Uterus (tissue), 2 donors: ENCODE measurements around the gene LRP8.

ENCODE experiments used
- POLR2A ChIP-seq, 2 donors: fragments of 450-650 bp; IDR thresholded peaks; one replicate each; pipeline ENCODE4 v1.6.1; 2016; ENCODE audit warnings: antibody characterized with exemption in 2 of 2, mild to moderate bottlenecking in 1 of 2, moderate library complexity in 1 of 2
- TF ChIP-seq, protein P1 (sequence below), 4 experiments: fragments of 200-600 bp in 2 of 4; fragments of 450-650 bp in 2 of 4; sonication (generic) in 2 of 4; IDR thresholded peaks; one replicate each; pipeline ENCODE4 v1.5.1; 2016 to 2019; ENCODE audit warnings: antibody characterized with exemption in 4 of 4, mild to moderate bottlenecking in 2 of 4, moderate library complexity in 1 of 4

DNA sequence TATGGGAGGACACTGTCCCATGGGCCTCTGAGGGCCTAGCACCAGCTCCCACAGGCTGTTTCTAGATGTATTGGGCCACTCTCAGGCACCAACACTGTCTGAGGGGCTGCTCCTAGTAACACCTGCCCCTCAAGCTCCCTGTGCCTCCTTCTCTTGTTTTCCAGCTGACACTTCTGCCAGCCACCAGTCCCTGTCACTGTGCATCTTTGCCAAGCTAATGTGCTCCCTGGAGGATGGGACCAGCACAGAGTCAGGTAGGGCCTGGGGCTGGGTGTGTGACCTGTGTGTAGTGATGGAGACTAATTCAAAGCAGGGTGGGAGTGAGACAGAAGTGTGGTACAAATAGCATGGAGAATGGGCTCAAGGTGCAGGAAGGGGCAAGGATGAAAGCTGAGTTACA lies 60.1 kb downstream of the LRP8 start:
- TF ChIP-seq, protein P1, sequence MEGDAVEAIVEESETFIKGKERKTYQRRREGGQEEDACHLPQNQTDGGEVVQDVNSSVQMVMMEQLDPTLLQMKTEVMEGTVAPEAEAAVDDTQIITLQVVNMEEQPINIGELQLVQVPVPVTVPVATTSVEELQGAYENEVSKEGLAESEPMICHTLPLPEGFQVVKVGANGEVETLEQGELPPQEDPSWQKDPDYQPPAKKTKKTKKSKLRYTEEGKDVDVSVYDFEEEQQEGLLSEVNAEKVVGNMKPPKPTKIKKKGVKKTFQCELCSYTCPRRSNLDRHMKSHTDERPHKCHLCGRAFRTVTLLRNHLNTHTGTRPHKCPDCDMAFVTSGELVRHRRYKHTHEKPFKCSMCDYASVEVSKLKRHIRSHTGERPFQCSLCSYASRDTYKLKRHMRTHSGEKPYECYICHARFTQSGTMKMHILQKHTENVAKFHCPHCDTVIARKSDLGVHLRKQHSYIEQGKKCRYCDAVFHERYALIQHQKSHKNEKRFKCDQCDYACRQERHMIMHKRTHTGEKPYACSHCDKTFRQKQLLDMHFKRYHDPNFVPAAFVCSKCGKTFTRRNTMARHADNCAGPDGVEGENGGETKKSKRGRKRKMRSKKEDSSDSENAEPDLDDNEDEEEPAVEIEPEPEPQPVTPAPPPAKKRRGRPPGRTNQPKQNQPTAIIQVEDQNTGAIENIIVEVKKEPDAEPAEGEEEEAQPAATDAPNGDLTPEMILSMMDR (IDR thresholded peaks at IDR 0.05) = no peak
- no peak for TF ChIP-seq POLR2A (IDR thresholded peaks at IDR 0.05)
